Activated naive CD8-positive, alpha-beta T cell treated with anti-CD3 and anti-CD28 coated beads, Interleukin-2, amount 50 U/mL, for 24 hours (primary cell): Measurements from ENCODE around the gene GPR37L1.
"Not testable (repeated sequence)": the region's sequence is repeated elsewhere in the genome, so short reads cannot be mapped to it uniquely, and the experiment has no call there.

Experiments
- ATAC-seq: fragments of 150-1000 bp; cut with Tn5 transposase; one replicate; pipeline ENCODE4 v1.10.0; 2021
- DNase-seq: peaks from one replicate; pipeline ENCODE4 v3.0.0; 2021
- H3K27ac Mint-ChIP-seq: one replicate; pipeline ENCODE4 v1.8.0; 2021; ENCODE audit warnings: mild to moderate bottlenecking, mixed read lengths
- H3K27me3 Mint-ChIP-seq: one replicate; pipeline ENCODE4 v1.8.0; 2021; ENCODE audit warnings: mixed read lengths
- H3K36me3 Mint-ChIP-seq: one replicate; pipeline ENCODE4 v1.8.0; 2021; ENCODE audit warnings: low read depth, mixed read lengths
- H3K4me1 Mint-ChIP-seq: one replicate; pipeline ENCODE4 v1.8.0; 2021; ENCODE audit warnings: mixed read lengths
- H3K4me3 Mint-ChIP-seq: one replicate; pipeline ENCODE4 v1.8.0; 2021; ENCODE audit warnings: mild to moderate bottlenecking, moderate library complexity, mixed read lengths
- H3K9me3 Mint-ChIP-seq: one replicate; pipeline ENCODE4 v1.8.0; 2021; ENCODE audit warnings: mixed read lengths

GPR37L1 gene

GRCh38 chr1:202101184-202101583 is 21.5 kb upstream of the GPR37L1 start:
- Mint-ChIP-seq H3K4me1 (no peaks in the 10 kb centered on the region), H3K36me3 (no peaks in the 10 kb centered on the region), H3K27me3 (peaks cover 2% of the 10 kb centered on the region), H3K4me3 (no peak overlapping the region), H3K27ac (no peak overlapping the region), H3K9me3 (no peaks in the 10 kb centered on the region)
- no peak for DNase-seq
- ATAC-seq, result no peak

- H3K36me3 Mint-ChIP-seq, result no peaks in the 10 kb centered on the region
- ATAC-seq, result no peak
Measured at GRCh38 chr1:202104073-202104472, 18.6 kb upstream of the GPR37L1 start.

GRCh38 chr1:202105571-202106339 is 17.0 kb upstream of the GPR37L1 start:
- H3K27me3 Mint-ChIP-seq, result no peaks in the 10 kb centered on the region
- H3K4me3 Mint-ChIP-seq, result no peak overlapping the region
- H3K9me3 Mint-ChIP-seq, result no peaks in the 10 kb centered on the region
- ATAC-seq, result no peak
- no peak for DNase-seq
- H3K36me3 Mint-ChIP-seq, result no peaks in the 10 kb centered on the region
- no peaks in the 10 kb centered on the region for H3K4me1 Mint-ChIP-seq
- H3K27ac Mint-ChIP-seq, result no peak overlapping the region

More at GRCh38 chr1:202104073-202104472, 18.6 kb upstream of the GPR37L1 start:
- H3K4me3 Mint-ChIP-seq, result no peak overlapping the region
- H3K9me3 Mint-ChIP-seq, result no peaks in the 10 kb centered on the region
- H3K27ac Mint-ChIP-seq, result no peak overlapping the region
- no peak for DNase-seq
- H3K4me1 Mint-ChIP-seq, result no peaks in the 10 kb centered on the region
- no peaks in the 10 kb centered on the region for H3K27me3 Mint-ChIP-seq

GRCh38 chr1:202106340-202107254 is 16.1 kb upstream of the GPR37L1 start:
- Mint-ChIP-seq H3K9me3 (no peaks in the 10 kb centered on the region), H3K4me3 (no peak overlapping the region), H3K36me3 (no peaks in the 10 kb centered on the region), H3K27me3 (no peaks in the 10 kb centered on the region), H3K4me1 (no peaks in the 10 kb centered on the region), H3K27ac (no peak overlapping the region)
- no peak for ATAC-seq
- DNase-seq, result no peak

GRCh38 chr1:202107321-202107761 is 15.4 kb upstream of the GPR37L1 start:
- Mint-ChIP-seq H3K4me1 (no peaks in the 10 kb centered on the region), H3K36me3 (no peaks in the 10 kb centered on the region), H3K9me3 (no peaks in the 10 kb centered on the region), H3K27me3 (no peaks in the 10 kb centered on the region), H3K4me3 (no peak overlapping the region), H3K27ac (no peak overlapping the region)
- ATAC-seq (no peak), DNase-seq (no peak)

GRCh38 chr1:202107801-202108731 is 14.7 kb upstream of the GPR37L1 start:
- no peak for DNase-seq
- Mint-ChIP-seq H3K4me1 (no peaks in the 10 kb centered on the region), H3K27me3 (no peaks in the 10 kb centered on the region), H3K36me3 (no peaks in the 10 kb centered on the region), H3K9me3 (no peaks in the 10 kb centered on the region), H3K4me3 (no peak overlapping the region), H3K27ac (no peak overlapping the region)
- no peak for ATAC-seq

GRCh38 chr1:202110977-202111376 is 11.7 kb upstream of the GPR37L1 start:
- no peak for ATAC-seq

GRCh38 chr1:202111589-202111988 is 11.1 kb upstream of the GPR37L1 start:
- not testable (repeated sequence) for H3K27ac Mint-ChIP-seq, DNase-seq, ATAC-seq, H3K4me1 Mint-ChIP-seq, H3K9me3 Mint-ChIP-seq, H3K27me3 Mint-ChIP-seq, H3K36me3 Mint-ChIP-seq, H3K4me3 Mint-ChIP-seq

More at GRCh38 chr1:202110977-202111376, 11.7 kb upstream of the GPR37L1 start:
- no peaks in the 10 kb centered on the region for H3K9me3 Mint-ChIP-seq
- peaks cover 2% of the 10 kb centered on the region for H3K27me3 Mint-ChIP-seq
- no peak for DNase-seq
- H3K4me1 Mint-ChIP-seq, result no peaks in the 10 kb centered on the region
- no peaks in the 10 kb centered on the region for H3K36me3 Mint-ChIP-seq
- no peak overlapping the region for H3K4me3 Mint-ChIP-seq
- no peak overlapping the region for H3K27ac Mint-ChIP-seq

GRCh38 chr1:202112859-202113689 is 9.6 kb upstream of the GPR37L1 start:
- H3K36me3 Mint-ChIP-seq, result no peaks in the 10 kb centered on the region
- H3K4me1 Mint-ChIP-seq, result no peaks in the 10 kb centered on the region
- no peaks in the 10 kb centered on the region for H3K9me3 Mint-ChIP-seq
- H3K4me3 Mint-ChIP-seq, result no peak overlapping the region
- ATAC-seq (no peak), DNase-seq (no peak)
- H3K27me3 Mint-ChIP-seq, result peaks cover 2% of the 10 kb centered on the region
- no peak overlapping the region for H3K27ac Mint-ChIP-seq

- ATAC-seq, result no peak
- no peak for DNase-seq
- Mint-ChIP-seq H3K4me3 (no peak overlapping the region), H3K4me1 (no peaks in the 10 kb centered on the region), H3K9me3 (no peaks in the 10 kb centered on the region), H3K36me3 (no peaks in the 10 kb centered on the region), H3K27me3 (peaks cover 2% of the 10 kb centered on the region), H3K27ac (no peak overlapping the region)
Measured at GRCh38 chr1:202113690-202114300, 8.9 kb upstream of the GPR37L1 start.

GRCh38 chr1:202116287-202116686 is 6.4 kb upstream of the GPR37L1 start:
- Mint-ChIP-seq H3K27me3 (peaks cover 4% of the 10 kb centered on the region), H3K9me3 (no peaks in the 10 kb centered on the region), H3K36me3 (no peaks in the 10 kb centered on the region), H3K4me3 (no peak overlapping the region), H3K4me1 (no peaks in the 10 kb centered on the region), H3K27ac (no peak overlapping the region)
- no peak for DNase-seq
- ATAC-seq, result no peak

- no peaks in the 10 kb centered on the region for H3K9me3 Mint-ChIP-seq
Measured at GRCh38 chr1:202117898-202118371, 4.8 kb upstream of the GPR37L1 start.

GRCh38 chr1:202121006-202121405 is 1.7 kb upstream of the GPR37L1 start:
- ATAC-seq (no peak), DNase-seq (no peak)
- no peaks in the 10 kb centered on the region for H3K4me1 Mint-ChIP-seq
- no peaks in the 10 kb centered on the region for H3K9me3 Mint-ChIP-seq
- H3K4me3 Mint-ChIP-seq, result no peak overlapping the region
- no peaks in the 10 kb centered on the region for H3K36me3 Mint-ChIP-seq
- H3K27ac Mint-ChIP-seq, result no peak overlapping the region
- peaks cover 11% of the 10 kb centered on the region for H3K27me3 Mint-ChIP-seq

More at GRCh38 chr1:202117898-202118371, 4.8 kb upstream of the GPR37L1 start:
- peaks cover 6% of the 10 kb centered on the region for H3K27me3 Mint-ChIP-seq
- no peak for DNase-seq
- no peak for ATAC-seq
- no peak overlapping the region for H3K27ac Mint-ChIP-seq
- H3K4me1 Mint-ChIP-seq, result no peaks in the 10 kb centered on the region
- H3K36me3 Mint-ChIP-seq, result no peaks in the 10 kb centered on the region
- no peak overlapping the region for H3K4me3 Mint-ChIP-seq
